Ovary (tissue), 9 donors: ENCODE results near the gene PJVK. TPM values are rescaled to one million over a fixed set of nuclear protein-coding genes. Genes with fewer than 3 reads are reported as not detected.

ENCODE experiments used
- DNase-seq, 5 donors: peaks; one replicate each; pipeline ENCODE4 v3.0.0-alpha.2; 2019 to 2020
- H3K27ac ChIP-seq, 2 donors: fragments of 200-600 bp; one replicate each; pipeline versions ENCODE4 v1.5.1 to v1.8.0; 2019 to 2022
- H3K27me3 ChIP-seq: fragments of 200-600 bp; one replicate; pipeline ENCODE4 v1.8.0; 2022
- H3K36me3 ChIP-seq: fragments of 200-600 bp; sonication (generic); one replicate; pipeline ENCODE4 v1.5.1; 2019
- H3K4me1 ChIP-seq: one replicate; pipeline ENCODE4 v1.8.1; 2013; ENCODE audit warnings: mild to moderate bottlenecking, moderate library complexity; ENCODE audit not compliant: insufficient read depth
- H3K4me3 ChIP-seq: fragments of 200-600 bp; sonication (generic); one replicate; pipeline ENCODE4 v1.5.1; 2017
- H3K9me3 ChIP-seq, 2 donors: fragments of 200-600 bp in 1 of 2; sonication (generic) in 1 of 2; one replicate each; pipeline versions ENCODE4 v1.5.1 to v1.8.1; 2013 to 2019; ENCODE audit warnings: mild to moderate bottlenecking in 1 of 2, moderate library complexity in 1 of 2
- CTCF ChIP-seq, 3 donors: fragments of 450-650 bp in 2 of 3; fragments of 200-600 bp in 1 of 3; IDR thresholded peaks; one replicate each; pipeline versions ENCODE4 v1.5.1 to v1.8.0; 2016 to 2022; ENCODE audit warnings: antibody characterized with exemption in 3 of 3, mild to moderate bottlenecking in 1 of 3
- EP300 ChIP-seq: sonication (generic); formaldehyde crosslinking; IDR thresholded peaks from one replicate; pipeline ENCODE4 v1.6.1; 2017; ENCODE audit warnings: antibody characterized with exemption
- POLR2A ChIP-seq: fragments of 450-650 bp; IDR thresholded peaks from one replicate; pipeline ENCODE4 v1.6.1; 2017; ENCODE audit warnings: antibody characterized with exemption, mild to moderate bottlenecking, moderate library complexity
- WGBS, 3 donors: extraction: QIAGEN DNeasy Blood & Tissue Kit in 1 of 3; methylation state at CpG; one replicate each; pipeline versions ENCODE4 v1.1.5 to v1.1.7; 2013 to 2017; 5-methylcytosine and 5-hydroxymethylcytosine counted together
- intact Hi-C, 4 donors: fragments of 100-400 bp; cut with DNase I; formaldehyde crosslinking; loops; one replicate each; pipeline versions ENCODE4 v1.11.0 to v1.15.1; 2022 to 2023
- polyA plus RNA-seq, 2 donors: library from polyadenylated mRNA; stranded (reverse); fragments of 200-250 nt in 1 of 2; fragments of 350-450 nt in 1 of 2; fragmentation: Illumina TruSeq in 1 of 2; extraction: RNeasy Lipid Tissue Mini Kit (QIAGEN cat#74804) in 1 of 2; gene quantifications; one replicate each; pipeline ENCODE4 v1.2.3, GENCODE V29; 2013 to 2014
- total RNA-seq, 7 donors: library from RNA; depleted of rRNA in 2 of 7; stranded (reverse); fragments of >200 nt in 2 of 7; fragmentation: NEBNext Ultra II Directional in 3 of 7; extraction: Animal tissue kit (Norgen Biotek cat#: 25700) in 3 of 7; gene quantifications; one replicate each; pipeline versions ENCODE4 v1.1.0 to v1.2.4, GENCODE V29; 2016 to 2023
- donor health status: DM: no; HTN: no; CAD: no; lungs with moderate emphysema.
- donor health status: DM: no; HTN: no; CAD: no.
- donor health status: Bipolar disorder and iron deficiency.
- donor health status: DM: yes; HTN: yes; CAD: no.
- donor health status: DM: no; HTN: no; CAD: no.
- donor health status: DM: yes; HTN: yes; CAD: no.

Gene PJVK
- total and polyA plus RNA-seq, 9 donors: 2.6 to 7.3 (median 5.6) TPM

- Histone ChIP-seq H3K4me1 (no peaks in the 10 kb centered on the region), H3K36me3 (no peaks in the 10 kb centered on the region), H3K4me3 (no peak overlapping the region), H3K27me3 (no peaks in the 10 kb centered on the region), H3K9me3 (no peaks in the 10 kb centered on the region), H3K27ac (no peak overlapping the region)
- TF ChIP-seq CTCF (IDR thresholded peaks at IDR 0.05): no peak
- TF ChIP-seq POLR2A: no peak
- TF ChIP-seq EP300: no peak
- no peak for DNase-seq
- intact Hi-C loops: no loop called here
Observed at GRCh38 chr2:178498137-178498536, 47.0 kb downstream of the PJVK start.

- intact Hi-C loops: no loop called here
- no peaks in the 10 kb centered on the region for H3K27me3 ChIP-seq
- H3K36me3 ChIP-seq: no peaks in the 10 kb centered on the region
- no peaks in the 10 kb centered on the region for H3K9me3 ChIP-seq
- H3K4me1 ChIP-seq: no peaks in the 10 kb centered on the region
- H3K4me3 ChIP-seq: no peak overlapping the region
- DNase-seq: no peak
- H3K27ac ChIP-seq: no peak overlapping the region
- 97 to 98% (median 97%) methylated on average over 3 of the region's 3 CpGs for WGBS, 3 donors
- TF ChIP-seq EP300 (no peak), POLR2A (no peak), CTCF (IDR thresholded peaks at IDR 0.05) (no peak)
Observed at GRCh38 chr2:178499640-178500039, 48.5 kb downstream of the PJVK start.

GRCh38 chr2:178502751-178503150 lies 51.6 kb downstream of the PJVK start:
- no peak for TF ChIP-seq CTCF (IDR thresholded peaks at IDR 0.05)
- H3K27me3 ChIP-seq: no peaks in the 10 kb centered on the region
- H3K27ac ChIP-seq: no peak overlapping the region
- H3K4me3 ChIP-seq: no peak overlapping the region
- 53 to 99% (median 98%) methylated on average over 4 of the region's 4 CpGs for WGBS, 3 donors
- no peaks in the 10 kb centered on the region for H3K9me3 ChIP-seq
- H3K36me3 ChIP-seq: no peaks in the 10 kb centered on the region
- intact Hi-C loops: no loop called here
- H3K4me1 ChIP-seq: no peaks in the 10 kb centered on the region
- no peak for DNase-seq

GRCh38 chr2:178506101-178506500 lies 54.9 kb downstream of the PJVK start:
- H3K27ac ChIP-seq: no peak overlapping the region
- DNase-seq: no peak
- H3K9me3 ChIP-seq: no peaks in the 10 kb centered on the region
- no peaks in the 10 kb centered on the region for H3K36me3 ChIP-seq
- TF ChIP-seq CTCF (IDR thresholded peaks at IDR 0.05) (no peak), POLR2A (no peak), EP300 (no peak)
- no peak overlapping the region for H3K4me3 ChIP-seq
- 74 to 91% (median 76%) methylated on average over 1 of the region's 1 CpG for WGBS, 3 donors
- no peaks in the 10 kb centered on the region for H3K4me1 ChIP-seq
- intact Hi-C loops: no loop called here
- no peaks in the 10 kb centered on the region for H3K27me3 ChIP-seq

GRCh38 chr2:178506524-178506923 lies 55.3 kb downstream of the PJVK start:
- no peaks in the 10 kb centered on the region for H3K36me3 ChIP-seq
- no peaks in the 10 kb centered on the region for H3K9me3 ChIP-seq
- no peak overlapping the region for H3K4me3 ChIP-seq
- no peaks in the 10 kb centered on the region for H3K27me3 ChIP-seq
- TF ChIP-seq POLR2A: no peak
- no peak for TF ChIP-seq EP300
- no peak for TF ChIP-seq CTCF (IDR thresholded peaks at IDR 0.05)
- H3K27ac ChIP-seq: no peak overlapping the region
- no peak for DNase-seq
- WGBS, 3 donors: 95 to 97% (median 96%) methylated on average over 2 of the region's 2 CpGs
- H3K4me1 ChIP-seq: no peaks in the 10 kb centered on the region
- intact Hi-C loops: no loop called here
